Esophagus squamous epithelium (tissue), 4 donors: Measurements from ENCODE around the gene MAML3.

Source experiments
- CTCF ChIP-seq, 6 experiments: fragments of 450-650 bp in 4 of 6; fragments of 200-600 bp in 2 of 6; sonication (generic) in 2 of 6; IDR thresholded peaks; one replicate each; pipeline ENCODE4 v1.5.1; 2016 to 2019; ENCODE audit warnings: antibody characterized with exemption in 6 of 6, mild to moderate bottlenecking in 4 of 6, moderate library complexity in 4 of 6
- POLR2A ChIP-seq, 4 donors: fragments of 450-650 bp; IDR thresholded peaks; one replicate each; pipeline ENCODE4 v1.6.1; 2017; ENCODE audit warnings: antibody characterized with exemption in 4 of 4, mild to moderate bottlenecking in 4 of 4, moderate library complexity in 3 of 4

GRCh38 chr4:139988863-139989765 lies 164.9 kb downstream of the MAML3 start:
- TF ChIP-seq CTCF (IDR thresholded peaks at IDR 0.05) (no peak), POLR2A (IDR thresholded peaks at IDR 0.05) (no peak)
